Neural progenitor cell (in vitro differentiated cells): ENCODE measurements around the gene CCDC88A. TPM values are rescaled to one million over a fixed set of nuclear protein-coding genes. Genes with fewer than 3 reads are reported as not detected.
A peak's percentile ranks its signal among the peaks of the same experiment; 100 is the strongest.

Experiments
- DNase-seq: peaks from one replicate; pipeline ENCODE4 v3.0.0-alpha.2; 2016; ENCODE audit warnings: low spot score
- H2AFZ ChIP-seq: fragments of 200-600 bp; sonication (generic); replicated peaks from 2 replicates; pipeline ENCODE4 v1.6.1; 2016; ENCODE audit warnings: antibody characterized with exemption
- H3F3A ChIP-seq: fragments of 200-600 bp; sonication (generic); 2 replicates; pipeline ENCODE4 v1.6.1; 2016; ENCODE audit warnings: antibody characterized with exemption, low read depth
- H3K27ac ChIP-seq: fragments of 200-600 bp; sonication (generic); 2 replicates; pipeline ENCODE4 v1.5.1; 2016; ENCODE audit warnings: mild to moderate bottlenecking
- H3K27me3 ChIP-seq: fragments of 200-600 bp; sonication (generic); 2 replicates; pipeline ENCODE4 v1.6.1; 2016; ENCODE audit warnings: mild to moderate bottlenecking, moderate library complexity
- H3K36me3 ChIP-seq: fragments of 200-600 bp; sonication (generic); 2 replicates; pipeline ENCODE4 v1.5.1; 2016
- H3K4me1 ChIP-seq: fragments of 200-600 bp; sonication (generic); 2 replicates; pipeline ENCODE4 v1.6.1; 2016; ENCODE audit warnings: mixed run types
- H3K4me2 ChIP-seq: fragments of 200-600 bp; sonication (generic); 2 replicates; pipeline ENCODE4 v1.6.1; 2016
- H3K4me3 ChIP-seq: fragments of 200-600 bp; sonication (generic); 2 replicates; pipeline ENCODE4 v1.5.1; 2016
- H3K79me2 ChIP-seq: fragments of 200-600 bp; sonication (generic); 2 replicates; pipeline ENCODE4 v1.6.1; 2016; ENCODE audit warnings: low read depth
- H3K9ac ChIP-seq: fragments of 200-600 bp; sonication (generic); 2 replicates; pipeline ENCODE4 v1.6.1; 2016
- H3K9me3 ChIP-seq: fragments of 200-600 bp; sonication (generic); 2 replicates; pipeline ENCODE4 v1.5.1; 2016; ENCODE audit warnings: low read depth
- H4K20me1 ChIP-seq: fragments of 200-600 bp; sonication (generic); 2 replicates; pipeline ENCODE4 v1.6.1; 2016; ENCODE audit warnings: low read depth
- H3K27ac Mint-ChIP-seq: 3 replicates; pipeline ENCODE4 v1.8.0; 2021; ENCODE audit warnings: mixed read lengths
- H3K27me3 Mint-ChIP-seq: 2 replicates; pipeline ENCODE4 v1.8.0; 2022; ENCODE audit warnings: low read depth, mild to moderate bottlenecking, inconsistent platforms, moderate library complexity, mixed read lengths; ENCODE audit not compliant: insufficient read depth
- H3K36me3 Mint-ChIP-seq: 3 replicates; pipeline ENCODE4 v1.8.0; 2021; ENCODE audit warnings: mixed read lengths
- H3K4me1 Mint-ChIP-seq: 3 replicates; pipeline ENCODE4 v1.8.0; 2021; ENCODE audit warnings: mixed read lengths
- H3K4me3 Mint-ChIP-seq: 3 replicates; pipeline ENCODE4 v1.8.0; 2021; ENCODE audit warnings: mild to moderate bottlenecking, moderate library complexity, mixed read lengths
- H3K9me3 Mint-ChIP-seq: 3 replicates; pipeline ENCODE4 v1.8.0; 2020; ENCODE audit warnings: mixed read lengths
- CTCF ChIP-seq: fragments of 200-600 bp; sonication (generic); IDR thresholded peaks from 2 replicates; pipeline ENCODE4 v1.5.1; 2017; ENCODE audit warnings: antibody characterized with exemption, mild to moderate bottlenecking
- EZH2 ChIP-seq: fragments of 200-600 bp; sonication (generic); IDR thresholded peaks from 2 replicates; pipeline ENCODE4 v1.6.1; 2017; ENCODE audit warnings: antibody characterized with exemption, mild to moderate bottlenecking, moderate library complexity
- EZH2phosphoT487 ChIP-seq: fragments of 200-600 bp; sonication (generic); IDR thresholded peaks from 2 replicates; pipeline ENCODE4 v1.6.1; 2017; ENCODE audit warnings: antibody characterized with exemption
- total RNA-seq: library from RNA; depleted of rRNA; stranded (reverse); fragments of >200 nt; gene quantifications from 2 replicates; pipeline ENCODE4 v1.2.3, GENCODE V29; 2015; ENCODE audit warnings: low replicate concordance

CCDC88A gene
- total RNA-seq, 1 donor from 2014 or later: 182 TPM

DNA sequence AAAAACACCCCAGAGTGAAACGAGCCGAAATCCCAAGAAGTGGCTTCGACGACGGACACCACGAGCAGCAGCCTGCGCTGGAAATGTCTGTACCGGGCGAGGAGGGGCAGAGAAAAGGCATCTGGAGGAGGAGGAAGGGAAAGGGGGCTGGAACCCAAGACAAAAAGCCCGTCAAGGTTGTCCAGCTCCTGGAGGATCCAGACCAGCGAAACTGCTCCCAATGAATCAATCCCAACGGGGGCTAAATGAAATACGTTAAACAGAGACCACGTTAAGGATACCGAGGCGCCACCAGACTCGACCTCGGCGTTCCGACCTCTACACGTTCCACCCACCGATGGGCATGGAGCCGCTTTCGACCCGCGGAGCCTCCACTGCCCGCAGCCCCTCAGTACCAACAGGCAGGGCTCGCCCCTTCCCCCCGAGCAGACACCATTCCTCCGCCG lies 400 bp downstream of the CCDC88A start:
- H3K4me3 ChIP-seq: peak overlapping the region; percentile 93
- Mint-ChIP-seq H3K9me3 (no peaks in the 10 kb centered on the region), H3K27me3 (peaks cover 6% of the 10 kb centered on the region), H3K4me3 (peak overlapping the region; percentile 97), H3K27ac (peak overlapping the region; percentile 89), H3K36me3 (peaks cover 4% of the 10 kb centered on the region), H3K4me1 (peaks cover 29% of the 10 kb centered on the region)
- H3K4me2 ChIP-seq: peak overlapping the region; percentile 88
- peak; percentile 75 for DNase-seq
- H3K9me3 ChIP-seq: no peaks in the 10 kb centered on the region
- H3F3A ChIP-seq: peaks cover 9% of the 10 kb centered on the region
- peak overlapping the region; percentile 84 for H3K9ac ChIP-seq
- peaks cover 16% of the 10 kb centered on the region for H3K4me1 ChIP-seq
- H4K20me1 ChIP-seq: peaks cover 7% of the 10 kb centered on the region
- H3K27ac ChIP-seq: peak overlapping the region; percentile 96
- peaks cover 50% of the 10 kb centered on the region for H3K79me2 ChIP-seq
- TF ChIP-seq CTCF (no peak), EZH2 (no peak), EZH2phosphoT487 (no peak)
- H3K36me3 ChIP-seq: no peaks in the 10 kb centered on the region
- no peaks in the 10 kb centered on the region for H3K27me3 ChIP-seq
- peak overlapping the region; percentile 71 for H2AFZ ChIP-seq

DNA sequence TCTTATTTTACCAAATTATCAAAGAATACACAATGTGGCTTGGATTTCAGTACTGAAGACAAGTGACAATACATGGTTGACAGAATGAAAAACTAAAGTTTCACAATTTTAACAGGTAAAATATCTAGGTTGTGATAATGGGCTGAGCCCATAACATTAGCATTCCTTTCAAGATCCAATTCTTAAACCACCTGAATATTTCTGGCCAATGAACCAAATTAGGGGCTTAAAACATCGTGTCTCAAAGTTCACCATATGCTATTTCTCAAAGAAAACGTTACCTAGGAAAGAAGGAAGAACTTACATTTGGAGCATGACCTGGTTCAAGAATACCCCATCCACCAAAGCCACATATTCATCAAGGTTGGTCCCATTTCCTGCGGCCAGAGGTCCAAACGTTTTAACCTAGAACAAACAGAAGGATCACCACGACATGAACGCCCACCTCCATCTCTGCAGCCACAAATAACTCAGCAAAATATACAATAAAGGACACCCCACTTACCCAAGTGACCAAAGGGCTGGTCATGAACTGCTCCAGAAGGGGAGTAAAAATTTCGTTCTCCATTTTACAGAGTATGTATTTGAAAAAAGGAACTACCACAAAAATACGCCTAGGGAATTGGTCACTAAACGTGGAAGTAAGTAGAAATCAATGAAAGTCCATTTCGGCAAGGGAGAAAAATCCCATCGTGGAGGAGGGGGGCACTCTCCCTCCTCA lies 984 bp downstream of the CCDC88A start:
- H3K27ac ChIP-seq: peak overlapping the region; percentile 96
- H3K4me3 ChIP-seq: peak overlapping the region; percentile 93
- peak overlapping the region; percentile 71 for H2AFZ ChIP-seq
- no peaks in the 10 kb centered on the region for H3K36me3 ChIP-seq
- no peaks in the 10 kb centered on the region for H3K9me3 ChIP-seq
- H3K4me2 ChIP-seq: peak overlapping the region; percentile 88
- Mint-ChIP-seq H3K9me3 (no peaks in the 10 kb centered on the region), H3K27me3 (peaks cover 6% of the 10 kb centered on the region), H3K36me3 (peaks cover 4% of the 10 kb centered on the region), H3K27ac (peak overlapping the region; percentile 89), H3K4me1 (peaks cover 29% of the 10 kb centered on the region), H3K4me3 (peak overlapping the region; percentile 97)
- DNase-seq: no peak
- H3K9ac ChIP-seq: peak overlapping the region; percentile 84
- peaks cover 16% of the 10 kb centered on the region for H3K4me1 ChIP-seq
- H3K27me3 ChIP-seq: no peaks in the 10 kb centered on the region
- H3F3A ChIP-seq: peaks cover 9% of the 10 kb centered on the region
- TF ChIP-seq CTCF (no peak), EZH2 (no peak), EZH2phosphoT487 (no peak)
- peaks cover 56% of the 10 kb centered on the region for H3K79me2 ChIP-seq
- peaks cover 10% of the 10 kb centered on the region for H4K20me1 ChIP-seq

- H3K27me3 Mint-ChIP-seq: peaks cover 6% of the 10 kb centered on the region
- no peak overlapping the region for H2AFZ ChIP-seq
- no peaks in the 10 kb centered on the region for H3K27me3 ChIP-seq
- no peaks in the 10 kb centered on the region for H3K9me3 ChIP-seq
- H3K9ac ChIP-seq: peak overlapping the region; percentile 84
- H3K36me3 Mint-ChIP-seq: peaks cover 4% of the 10 kb centered on the region
- H3K4me3 ChIP-seq: peak overlapping the region; percentile 93
- H3K27ac Mint-ChIP-seq: peak overlapping the region; percentile 15
- peaks cover 16% of the 10 kb centered on the region for H4K20me1 ChIP-seq
- H3K79me2 ChIP-seq: peaks cover 62% of the 10 kb centered on the region
- peaks cover 29% of the 10 kb centered on the region for H3K4me1 Mint-ChIP-seq
- no peaks in the 10 kb centered on the region for H3K36me3 ChIP-seq
- H3K4me1 ChIP-seq: peaks cover 16% of the 10 kb centered on the region
- H3K9me3 Mint-ChIP-seq: no peaks in the 10 kb centered on the region
- peak overlapping the region; percentile 88 for H3K4me2 ChIP-seq
- H3K27ac ChIP-seq: no peak overlapping the region
- H3F3A ChIP-seq: peaks cover 9% of the 10 kb centered on the region
- TF ChIP-seq EZH2phosphoT487 (no peak), CTCF (no peak), EZH2 (no peak)
- peak overlapping the region; percentile 97 for H3K4me3 Mint-ChIP-seq
- DNase-seq: no peak
Measured at GRCh38 chr2:55418072-55418471, 1.6 kb downstream of the CCDC88A start.
